SH-SY5Y (cell line): ENCODE measurements around the gene IREB2.

ENCODE experiments used
- GATA2 ChIP-seq: IDR thresholded peaks from 2 replicates; pipeline ENCODE4 v1.6.1; 2011; ENCODE audit warnings: mild to moderate bottlenecking, low read depth, low read length
- GATA3 ChIP-seq: IDR thresholded peaks from 2 replicates; pipeline ENCODE4 v1.6.1; 2011; ENCODE audit warnings: low read depth, mild to moderate bottlenecking, low read length, moderate library complexity

- TF ChIP-seq GATA2 (no peak), GATA3 (no peak)
Observed at GRCh38 chr15:78405336-78405924, 32.6 kb upstream of the IREB2 start.
